GM19240 (cell line): Measurements from ENCODE around the gene FAM83F.

Experiments
- DNase-seq: peaks from one replicate; pipeline ENCODE4 v3.0.0; 2011; ENCODE audit warnings: low spot score; ENCODE audit not compliant: insufficient read length

FAM83F gene

GRCh38 chr22:40033586-40034380, 39.0 kb downstream of the FAM83F start:
- DNase-seq: no peak

GRCh38 chr22:40035351-40035750, 40.6 kb downstream of the FAM83F start:
- DNase-seq: no peak

GRCh38 chr22:40036126-40036525, 41.4 kb downstream of the FAM83F start:
- no peak for DNase-seq

GRCh38 chr22:40036591-40037225, 42.0 kb downstream of the FAM83F start:
- peak; percentile 56 for DNase-seq

- no peak for DNase-seq
Measured at GRCh38 chr22:40037320-40037719, 42.6 kb downstream of the FAM83F start.

GRCh38 chr22:40039482-40040115, 44.8 kb downstream of the FAM83F start:
- no peak for DNase-seq

GRCh38 chr22:40040927-40041326, 46.2 kb downstream of the FAM83F start:
- DNase-seq: no peak

- no peak for DNase-seq
Measured at GRCh38 chr22:40041366-40042137, 46.8 kb downstream of the FAM83F start.

GRCh38 chr22:40042312-40042711, 47.6 kb downstream of the FAM83F start:
- no peak for DNase-seq

- no peak for DNase-seq
Measured at GRCh38 chr22:40043081-40043480, 48.3 kb downstream of the FAM83F start.

GRCh38 chr22:40043793-40044101, 49.0 kb downstream of the FAM83F start:
- DNase-seq: no peak

GRCh38 chr22:40044102-40044869, 49.5 kb downstream of the FAM83F start:
- peak; percentile 99 for DNase-seq

- peak; percentile 47 for DNase-seq
Measured at GRCh38 chr22:40044870-40045834, 50.4 kb downstream of the FAM83F start.

GRCh38 chr22:40046126-40046525, 51.4 kb downstream of the FAM83F start:
- DNase-seq: no peak

- peak; percentile 70 for DNase-seq
Measured at GRCh38 chr22:40050258-40050657, 55.5 kb downstream of the FAM83F start.

- DNase-seq: no peak
Measured at GRCh38 chr22:40051322-40051721, 56.6 kb downstream of the FAM83F start.

- DNase-seq: no peak
Measured at GRCh38 chr22:40053460-40053859, 58.7 kb downstream of the FAM83F start.

GRCh38 chr22:40054486-40054885, 59.7 kb downstream of the FAM83F start:
- no peak for DNase-seq

GRCh38 chr22:40055143-40055883, 60.6 kb downstream of the FAM83F start:
- DNase-seq: peak; percentile 22
